ENCODE results near the gene ADARB2. TPM values are rescaled to one million over a fixed set of nuclear protein-coding genes. Genes with fewer than 3 reads are reported as not detected.

Gene ADARB2
- total and polyA plus RNA-seq, 2 experiments from 2014 or later: not detected

DNA sequence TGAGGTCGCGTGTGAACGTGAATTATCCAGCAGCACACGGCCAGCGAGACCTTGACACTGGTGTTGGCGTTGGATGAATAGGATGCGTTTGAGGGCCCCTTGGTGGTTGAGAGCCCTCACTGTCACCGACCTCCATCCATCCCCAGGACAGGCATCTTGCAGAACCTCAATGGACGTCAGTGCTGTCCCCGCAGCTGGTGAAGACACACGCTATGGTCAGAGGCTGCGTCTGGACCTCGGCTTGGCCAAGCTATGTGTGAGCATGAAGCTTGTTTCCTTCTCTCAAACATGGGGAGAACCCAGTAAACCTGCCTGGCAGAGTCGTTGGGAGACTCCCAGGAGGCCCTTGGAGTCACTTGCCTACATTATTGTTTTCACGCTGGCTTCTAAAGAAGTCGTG lies 229.2 kb downstream of the ADARB2 start:
- DNase-seq: no peak
- Histone ChIP-seq H3K4me2 (ENCODE audit: unreplicated experiment) (no peak overlapping the region), H3K9ac (no peak overlapping the region), H3K79me2 (ENCODE audit: insufficient read depth) (no peaks in the 10 kb centered on the region), H3F3A (ENCODE audit: insufficient read depth) (no peaks in the 10 kb centered on the region), H3K9me3 (ENCODE audit: low read depth) (no peaks in the 10 kb centered on the region), H3K4me1 (ENCODE audit: insufficient read depth) (no peaks in the 10 kb centered on the region), H3K4me3 (no peak overlapping the region), H3K27me3 (replicated peaks; ENCODE audit: insufficient read depth) (no peaks in the 10 kb centered on the region), H3K9me2 (ENCODE audit: insufficient read depth) (no peaks in the 10 kb centered on the region), H4K20me1 (ENCODE audit: insufficient read depth) (no peaks in the 10 kb centered on the region), H3K27ac (no peak overlapping the region), H3K36me3 (ENCODE audit: low read depth) (no peaks in the 10 kb centered on the region), H2AFZ (no peak overlapping the region)
- WGBS, 2 experiments (ENCODE audit: low coverage in 1 of 2, low lambda C conversion rate in 2 of 2, missing lambda C conversion rate in 2 of 2): 52 to 59% methylated on average over 16 of the region's 16 CpGs
- TF ChIP-seq EZH2phosphoT487 (IDR thresholded peaks at IDR 0.05; ENCODE audit: insufficient read depth, low read depth) (no peak), EZH2 (IDR thresholded peaks at IDR 0.05; ENCODE audit: insufficient read depth, poor library complexity, severe bottlenecking) (no peak)
- in situ Hi-C loops (cut with MboI): no loop called here

DNA sequence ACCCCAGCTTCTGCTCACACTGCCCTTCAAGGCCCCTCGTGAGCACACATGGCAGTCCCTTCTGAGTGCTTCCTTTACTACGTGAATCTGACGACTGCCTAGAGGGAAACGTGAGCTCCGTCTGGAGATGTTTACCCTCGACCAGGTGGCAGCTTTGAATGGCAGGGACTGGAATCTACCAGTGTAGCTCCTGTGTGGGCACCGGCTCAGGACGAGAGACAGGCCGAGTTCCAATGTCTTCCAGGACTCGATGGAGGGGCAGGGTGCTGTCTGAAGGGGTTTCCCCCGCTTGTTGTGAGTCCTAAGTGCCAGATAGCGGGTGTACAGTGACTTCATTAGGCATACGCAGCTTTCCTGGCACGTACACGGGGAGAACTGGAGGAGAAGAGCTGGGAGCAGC lies 229.9 kb downstream of the ADARB2 start:
- H3K4me3 ChIP-seq: no peak overlapping the region
- no peaks in the 10 kb centered on the region for H3K9me3 ChIP-seq (ENCODE audit: low read depth)
- 34 to 38% methylated on average over 15 of the region's 15 CpGs for WGBS, 2 experiments (ENCODE audit: low coverage in 1 of 2, low lambda C conversion rate in 2 of 2, missing lambda C conversion rate in 2 of 2)
- DNase-seq: no peak
- no peaks in the 10 kb centered on the region for H3K27me3 ChIP-seq (replicated peaks; ENCODE audit: insufficient read depth)
- H3F3A ChIP-seq (ENCODE audit: insufficient read depth): no peaks in the 10 kb centered on the region
- in situ Hi-C loops (cut with MboI): no loop called here
- no peaks in the 10 kb centered on the region for H3K36me3 ChIP-seq (ENCODE audit: low read depth)
- no peak overlapping the region for H3K4me2 ChIP-seq (ENCODE audit: unreplicated experiment)
- H3K9ac ChIP-seq: no peak overlapping the region
- TF ChIP-seq EZH2 (IDR thresholded peaks at IDR 0.05; ENCODE audit: insufficient read depth, poor library complexity, severe bottlenecking) (no peak), EZH2phosphoT487 (IDR thresholded peaks at IDR 0.05; ENCODE audit: insufficient read depth, low read depth) (no peak)
- H4K20me1 ChIP-seq (ENCODE audit: insufficient read depth): no peaks in the 10 kb centered on the region
- H3K4me1 ChIP-seq (ENCODE audit: insufficient read depth): no peaks in the 10 kb centered on the region
- no peak overlapping the region for H2AFZ ChIP-seq
- no peak overlapping the region for H3K27ac ChIP-seq
- no peaks in the 10 kb centered on the region for H3K79me2 ChIP-seq (ENCODE audit: insufficient read depth)
- no peaks in the 10 kb centered on the region for H3K9me2 ChIP-seq (ENCODE audit: insufficient read depth)

DNA sequence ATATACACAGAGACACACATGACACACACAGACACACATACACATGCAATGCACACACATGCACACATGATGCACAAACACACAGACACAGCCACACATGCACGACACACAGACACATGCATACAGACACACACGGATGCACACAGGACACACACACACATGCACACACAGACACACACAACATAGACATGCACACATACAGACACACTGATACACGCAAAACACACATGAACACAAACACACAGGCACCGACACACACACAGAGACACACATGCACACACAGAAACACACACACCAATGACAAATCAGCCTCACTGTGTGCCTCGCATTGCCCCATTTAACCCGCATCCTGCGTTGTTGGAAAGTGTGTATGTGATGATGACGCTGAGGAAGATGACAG lies 232.4 kb downstream of the ADARB2 start:
- Histone ChIP-seq H2AFZ (no peak overlapping the region), H3K27ac (no peak overlapping the region), H4K20me1 (ENCODE audit: insufficient read depth) (no peaks in the 10 kb centered on the region), H3K9ac (no peak overlapping the region), H3K4me1 (ENCODE audit: insufficient read depth) (no peaks in the 10 kb centered on the region), H3K4me2 (ENCODE audit: unreplicated experiment) (no peak overlapping the region), H3F3A (ENCODE audit: insufficient read depth) (peaks cover 3% of the 10 kb centered on the region), H3K79me2 (ENCODE audit: insufficient read depth) (no peaks in the 10 kb centered on the region), H3K36me3 (ENCODE audit: low read depth) (no peaks in the 10 kb centered on the region), H3K9me3 (ENCODE audit: low read depth) (no peaks in the 10 kb centered on the region), H3K27me3 (replicated peaks; ENCODE audit: insufficient read depth) (no peaks in the 10 kb centered on the region), H3K9me2 (ENCODE audit: insufficient read depth) (no peaks in the 10 kb centered on the region), H3K4me3 (no peak overlapping the region)
- in situ Hi-C loops (cut with MboI): no loop called here
- TF ChIP-seq EZH2phosphoT487 (IDR thresholded peaks at IDR 0.05; ENCODE audit: insufficient read depth, low read depth) (no peak), EZH2 (IDR thresholded peaks at IDR 0.05; ENCODE audit: insufficient read depth, poor library complexity, severe bottlenecking) (no peak)
- WGBS, 2 experiments (ENCODE audit: low coverage in 1 of 2, low lambda C conversion rate in 2 of 2, missing lambda C conversion rate in 2 of 2): 61 to 63% methylated on average over 8 of the region's 8 CpGs
- no peak for DNase-seq

DNA sequence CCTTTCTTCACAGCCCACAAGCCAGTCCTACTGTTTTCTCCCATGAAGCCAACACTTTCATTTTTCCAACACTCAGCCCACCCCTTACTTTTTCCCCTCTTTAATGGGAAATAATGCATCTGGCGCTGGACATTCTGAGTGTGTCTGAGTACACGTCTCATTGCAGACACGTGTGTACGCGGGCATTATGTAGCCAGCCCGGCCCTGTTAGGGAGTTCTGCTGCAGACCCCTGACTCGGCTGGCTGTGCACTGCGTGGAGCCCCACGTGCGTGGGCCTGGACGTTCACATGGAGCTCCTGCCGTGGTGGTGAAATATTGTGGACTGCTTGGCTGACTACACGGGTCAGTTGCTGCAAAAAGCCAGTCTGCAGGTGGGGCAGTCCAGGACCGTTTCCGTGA lies 233.0 kb downstream of the ADARB2 start:
- 53% methylated on average over 15 of the region's 15 CpGs for WGBS, 2 experiments (ENCODE audit: low coverage in 1 of 2, low lambda C conversion rate in 2 of 2, missing lambda C conversion rate in 2 of 2)
- TF ChIP-seq EZH2 (IDR thresholded peaks at IDR 0.05; ENCODE audit: insufficient read depth, poor library complexity, severe bottlenecking): no peak
- TF ChIP-seq EZH2phosphoT487 (IDR thresholded peaks at IDR 0.05; ENCODE audit: insufficient read depth, low read depth): no peak

DNA sequence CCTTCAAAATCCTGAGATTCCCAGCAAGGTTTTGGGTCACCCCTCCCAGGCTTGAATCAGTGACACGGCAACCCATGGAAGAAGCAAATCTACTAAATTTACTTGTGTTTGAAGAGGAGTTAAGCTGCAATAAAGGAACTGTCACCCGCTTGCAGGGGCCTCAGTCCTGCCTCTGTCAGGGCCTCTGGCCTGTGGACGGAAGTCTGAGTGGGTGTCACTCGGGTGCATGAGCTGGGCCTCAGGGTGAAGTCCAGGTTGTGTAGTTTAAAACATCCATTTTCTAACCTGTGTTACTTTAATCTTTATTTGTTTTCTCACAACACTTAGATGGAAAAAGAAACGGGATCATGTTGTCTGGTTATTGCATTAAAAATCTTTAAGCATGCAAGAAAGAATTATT lies 234.9 kb downstream of the ADARB2 start:
- H3K27ac ChIP-seq: no peak overlapping the region
- peaks cover 20% of the 10 kb centered on the region for H3F3A ChIP-seq (ENCODE audit: insufficient read depth)
- TF ChIP-seq EZH2 (IDR thresholded peaks at IDR 0.05; ENCODE audit: insufficient read depth, poor library complexity, severe bottlenecking): no peak
- TF ChIP-seq EZH2phosphoT487 (IDR thresholded peaks at IDR 0.05; ENCODE audit: insufficient read depth, low read depth): no peak
- H3K4me3 ChIP-seq: no peak overlapping the region
- 0 out of 2 replicates have a peak, but pooled peaks cover 5% of the 10 kb centered on the region for H3K9me2 ChIP-seq (ENCODE audit: insufficient read depth)
- no peaks in the 10 kb centered on the region for H3K4me1 ChIP-seq (ENCODE audit: insufficient read depth)
- in situ Hi-C loops (cut with MboI): no loop called here
- H3K9ac ChIP-seq: no peak overlapping the region
- no peaks in the 10 kb centered on the region for H3K27me3 ChIP-seq (replicated peaks; ENCODE audit: insufficient read depth)
- H3K36me3 ChIP-seq (ENCODE audit: low read depth): no peaks in the 10 kb centered on the region
- H4K20me1 ChIP-seq (ENCODE audit: insufficient read depth): no peaks in the 10 kb centered on the region
- no peak overlapping the region for H2AFZ ChIP-seq
- no peak overlapping the region for H3K4me2 ChIP-seq (ENCODE audit: unreplicated experiment)
- no peak for DNase-seq
- H3K79me2 ChIP-seq (ENCODE audit: insufficient read depth): no peaks in the 10 kb centered on the region
- H3K9me3 ChIP-seq (ENCODE audit: low read depth): no peaks in the 10 kb centered on the region
- WGBS, 2 experiments (ENCODE audit: low coverage in 1 of 2, low lambda C conversion rate in 2 of 2, missing lambda C conversion rate in 2 of 2): 12 to 13% methylated on average over 5 of the region's 5 CpGs

More for the DNA sequence above, 233.0 kb downstream of the ADARB2 start:
- H3K36me3 ChIP-seq (ENCODE audit: low read depth): no peaks in the 10 kb centered on the region
- H3F3A ChIP-seq (ENCODE audit: insufficient read depth): peaks cover 9% of the 10 kb centered on the region
- no peak overlapping the region for H2AFZ ChIP-seq
- H3K27me3 ChIP-seq (replicated peaks; ENCODE audit: insufficient read depth): no peaks in the 10 kb centered on the region
- H3K4me2 ChIP-seq (ENCODE audit: unreplicated experiment): no peak overlapping the region
- no peaks in the 10 kb centered on the region for H3K9me3 ChIP-seq (ENCODE audit: low read depth)
- H4K20me1 ChIP-seq (ENCODE audit: insufficient read depth): no peaks in the 10 kb centered on the region
- no peaks in the 10 kb centered on the region for H3K4me1 ChIP-seq (ENCODE audit: insufficient read depth)
- H3K27ac ChIP-seq: no peak overlapping the region
- no peak overlapping the region for H3K4me3 ChIP-seq
- H3K9me2 ChIP-seq (ENCODE audit: insufficient read depth): 0 out of 2 replicates have a peak, but pooled peaks cover 2% of the 10 kb centered on the region
- in situ Hi-C loops (cut with MboI): no loop called here
- no peak overlapping the region for H3K9ac ChIP-seq
- no peak for DNase-seq
- no peaks in the 10 kb centered on the region for H3K79me2 ChIP-seq (ENCODE audit: insufficient read depth)
